Measurements from ENCODE around the gene CEP83. TPM values are rescaled to one million over a fixed set of nuclear protein-coding genes. Genes with fewer than 3 reads are reported as not detected.

The CEP83 gene
- total and polyA plus RNA-seq, 9 of the 15 experiments (the other 6 are each of a cell fraction or from before 2014, with no cell fraction given): 5.3 to 40.5 (median 31.3) TPM

DNA sequence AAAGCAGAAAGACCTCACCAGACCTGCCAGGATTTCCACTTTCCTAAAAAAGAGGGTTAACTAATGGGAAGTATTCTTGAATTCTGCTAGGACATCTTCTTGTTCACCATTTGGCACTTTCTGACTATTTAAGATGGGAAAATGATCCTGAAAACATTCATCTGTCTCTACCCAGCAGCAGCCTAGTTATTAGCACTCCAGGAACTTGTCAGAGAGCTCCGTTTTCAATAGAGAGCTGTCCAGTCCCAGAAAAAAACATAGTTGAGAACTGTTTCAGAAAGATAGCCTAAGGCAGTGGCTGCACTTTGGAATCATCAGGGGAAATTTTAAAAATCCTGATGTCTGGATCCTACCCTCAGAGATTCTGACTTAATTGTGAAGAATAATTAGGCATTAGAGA, 22.1 kb upstream of the CEP83 start (continued):
- TF ChIP-seq ZFP1 (CRISPR knock-in tag; IDR thresholded peaks at IDR 0.05) (no peak), CBX5 (IDR thresholded peaks at IDR 0.05; ENCODE audit: borderline replicate concordance, low read depth) (no peak), ZNF57 (CRISPR knock-in tag; IDR thresholded peaks at IDR 0.05) (no peak), JUN (IDR thresholded peaks at IDR 0.05; ENCODE audit: borderline replicate concordance, low read depth, low read length) (no peak), JUN (CRISPR knock-in tag; IDR thresholded peaks at IDR 0.05; ENCODE audit: borderline replicate concordance) (no peak), ZNF354B (CRISPR knock-in tag; IDR thresholded peaks at IDR 0.05) (no peak), XRCC5 (IDR thresholded peaks at IDR 0.05; ENCODE audit: low read depth, low read length) (no peak), CCAR2 (IDR thresholded peaks at IDR 0.05; ENCODE audit: low read depth, low read length) (no peak), GATAD2A (IDR thresholded peaks at IDR 0.05) (no peak), SMARCC2 (IDR thresholded peaks at IDR 0.05; ENCODE audit: low read depth) (no peak), EZH2 (IDR thresholded peaks at IDR 0.05; ENCODE audit: borderline replicate concordance, low read depth, low read length) (no peak), NR3C1 (CRISPR knock-in tag; IDR thresholded peaks at IDR 0.05) (no peak), ZNF224 (CRISPR knock-in tag; IDR thresholded peaks at IDR 0.05) (no peak), ZBTB7A (IDR thresholded peaks at IDR 0.05; ENCODE audit: borderline replicate concordance, control insufficient read depth, low read depth, low read length) (no peak), ZNF134 (CRISPR knock-in tag; conservative IDR thresholded peaks at IDR 0.05) (no peak), SMAD2 (IDR thresholded peaks at IDR 0.05; ENCODE audit: low read depth, low read length) (no peak), CBX2 (IDR thresholded peaks at IDR 0.05; ENCODE audit: insufficient read depth, low read length, poor library complexity, severe bottlenecking) (no peak)
- TF ChIP-seq, protein P1, sequence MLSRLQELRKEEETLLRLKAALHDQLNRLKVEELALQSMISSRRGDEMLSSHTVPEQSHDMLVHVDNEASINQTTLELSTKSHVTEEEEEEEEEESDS (CRISPR knock-in tag; IDR thresholded peaks at IDR 0.05): no peak

Data from K562 (cell line).